Measurements from ENCODE around the gene ANTXRL.

Gene ANTXRL

DNA sequence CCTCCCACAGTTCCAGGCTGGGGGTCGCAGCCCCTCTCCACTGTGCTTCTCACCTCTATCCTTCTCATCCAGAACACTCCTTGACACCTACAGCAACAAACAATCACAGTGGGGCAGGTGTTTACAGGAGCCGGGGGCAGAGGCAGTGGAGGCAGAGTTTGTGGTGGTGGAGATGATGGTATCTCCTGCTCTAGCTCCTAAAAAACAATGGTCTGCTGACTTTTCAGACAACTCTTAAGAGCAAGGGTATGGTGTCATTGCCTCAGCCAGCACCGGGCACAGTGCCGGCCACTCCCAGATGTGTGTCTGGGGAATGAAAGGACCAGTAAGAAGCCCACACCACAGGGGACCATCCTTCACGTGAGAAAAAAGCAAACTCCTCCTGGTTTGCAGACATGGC lies 36.3 kb upstream of the ANTXRL start:
- Histone ChIP-seq H3K27me3 (ENCODE audit: insufficient read depth, poor library complexity, severe bottlenecking) (no peaks in the 10 kb centered on the region), H3K27ac (replicated peaks) (no peak overlapping the region), H3K4me3 (replicated peaks; ENCODE audit: insufficient read depth, low read length) (no peak overlapping the region)
- no peak for DNase-seq (ENCODE audit: low read depth in 1 of 2, low spot score in 1 of 2)
- no peak for TF ChIP-seq POLR2AphosphoS5 (IDR thresholded peaks at IDR 0.05; ENCODE audit: low read depth)

DNA sequence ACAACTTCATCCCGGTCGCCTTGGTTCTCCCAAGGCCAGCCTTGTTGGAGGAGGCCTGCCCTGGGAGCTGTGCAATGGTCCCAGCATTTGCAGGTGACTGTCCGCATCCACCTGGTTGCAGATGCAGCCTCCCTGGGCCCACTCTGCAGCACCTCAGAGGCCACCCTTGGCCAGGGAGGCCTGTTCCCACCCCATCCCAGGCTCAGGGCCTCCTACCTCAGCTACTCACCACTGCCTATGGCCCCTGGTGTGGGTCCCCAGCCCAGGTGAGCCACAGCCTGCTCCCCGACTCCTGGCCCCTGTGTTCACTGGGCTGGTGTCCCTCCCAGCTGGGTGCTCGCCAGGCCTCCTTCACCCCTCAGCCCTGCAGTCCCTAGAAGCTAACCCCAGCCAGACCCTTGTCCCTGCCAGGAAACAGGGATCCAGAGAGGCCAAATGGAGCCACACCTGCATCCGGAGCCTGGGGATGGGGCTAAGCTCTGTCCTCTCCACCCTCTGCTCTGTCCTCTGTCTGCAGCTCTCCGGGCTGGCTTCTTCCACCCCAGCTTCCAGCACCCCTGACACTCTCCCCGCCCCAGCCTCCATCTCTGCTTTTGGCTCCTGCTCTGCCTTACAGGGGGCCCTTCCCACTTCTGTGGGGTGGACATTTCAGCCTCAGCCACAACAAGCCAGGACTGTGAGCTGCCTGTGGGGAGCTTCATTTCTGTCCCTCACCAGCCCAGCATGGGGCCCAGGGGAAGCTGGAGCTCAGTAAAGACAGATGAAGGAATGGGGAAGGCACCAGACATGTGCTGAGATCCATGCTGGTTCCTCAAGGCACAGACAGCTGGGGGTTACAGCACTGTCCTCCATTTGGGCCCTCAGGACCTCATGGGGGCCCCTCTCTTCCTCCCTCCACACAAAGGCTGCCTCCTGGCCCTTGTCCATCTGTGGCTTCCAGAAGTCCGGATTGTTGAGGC lies 35.6 kb upstream of the ANTXRL start:
- Histone ChIP-seq H3K27me3 (ENCODE audit: insufficient read depth, poor library complexity, severe bottlenecking) (no peaks in the 10 kb centered on the region), H3K4me3 (replicated peaks; ENCODE audit: insufficient read depth, low read length) (no peak overlapping the region), H3K27ac (replicated peaks) (no peak overlapping the region)
- no peak for TF ChIP-seq GABPA (IDR thresholded peaks at IDR 0.05; ENCODE audit: low read depth)
- TF ChIP-seq SPI1 (IDR thresholded peaks at IDR 0.05; ENCODE audit: borderline replicate concordance, low read depth), result no peak
- TF ChIP-seq, protein P1, sequence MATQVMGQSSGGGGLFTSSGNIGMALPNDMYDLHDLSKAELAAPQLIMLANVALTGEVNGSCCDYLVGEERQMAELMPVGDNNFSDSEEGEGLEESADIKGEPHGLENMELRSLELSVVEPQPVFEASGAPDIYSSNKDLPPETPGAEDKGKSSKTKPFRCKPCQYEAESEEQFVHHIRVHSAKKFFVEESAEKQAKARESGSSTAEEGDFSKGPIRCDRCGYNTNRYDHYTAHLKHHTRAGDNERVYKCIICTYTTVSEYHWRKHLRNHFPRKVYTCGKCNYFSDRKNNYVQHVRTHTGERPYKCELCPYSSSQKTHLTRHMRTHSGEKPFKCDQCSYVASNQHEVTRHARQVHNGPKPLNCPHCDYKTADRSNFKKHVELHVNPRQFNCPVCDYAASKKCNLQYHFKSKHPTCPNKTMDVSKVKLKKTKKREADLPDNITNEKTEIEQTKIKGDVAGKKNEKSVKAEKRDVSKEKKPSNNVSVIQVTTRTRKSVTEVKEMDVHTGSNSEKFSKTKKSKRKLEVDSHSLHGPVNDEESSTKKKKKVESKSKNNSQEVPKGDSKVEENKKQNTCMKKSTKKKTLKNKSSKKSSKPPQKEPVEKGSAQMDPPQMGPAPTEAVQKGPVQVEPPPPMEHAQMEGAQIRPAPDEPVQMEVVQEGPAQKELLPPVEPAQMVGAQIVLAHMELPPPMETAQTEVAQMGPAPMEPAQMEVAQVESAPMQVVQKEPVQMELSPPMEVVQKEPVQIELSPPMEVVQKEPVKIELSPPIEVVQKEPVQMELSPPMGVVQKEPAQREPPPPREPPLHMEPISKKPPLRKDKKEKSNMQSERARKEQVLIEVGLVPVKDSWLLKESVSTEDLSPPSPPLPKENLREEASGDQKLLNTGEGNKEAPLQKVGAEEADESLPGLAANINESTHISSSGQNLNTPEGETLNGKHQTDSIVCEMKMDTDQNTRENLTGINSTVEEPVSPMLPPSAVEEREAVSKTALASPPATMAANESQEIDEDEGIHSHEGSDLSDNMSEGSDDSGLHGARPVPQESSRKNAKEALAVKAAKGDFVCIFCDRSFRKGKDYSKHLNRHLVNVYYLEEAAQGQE (IDR thresholded peaks at IDR 0.05; ENCODE audit: insufficient replicate concordance, low read depth), result no peak
- TF ChIP-seq POLR2AphosphoS5 (IDR thresholded peaks at IDR 0.05; ENCODE audit: low read depth), result no peak
- TF ChIP-seq, protein P2, sequence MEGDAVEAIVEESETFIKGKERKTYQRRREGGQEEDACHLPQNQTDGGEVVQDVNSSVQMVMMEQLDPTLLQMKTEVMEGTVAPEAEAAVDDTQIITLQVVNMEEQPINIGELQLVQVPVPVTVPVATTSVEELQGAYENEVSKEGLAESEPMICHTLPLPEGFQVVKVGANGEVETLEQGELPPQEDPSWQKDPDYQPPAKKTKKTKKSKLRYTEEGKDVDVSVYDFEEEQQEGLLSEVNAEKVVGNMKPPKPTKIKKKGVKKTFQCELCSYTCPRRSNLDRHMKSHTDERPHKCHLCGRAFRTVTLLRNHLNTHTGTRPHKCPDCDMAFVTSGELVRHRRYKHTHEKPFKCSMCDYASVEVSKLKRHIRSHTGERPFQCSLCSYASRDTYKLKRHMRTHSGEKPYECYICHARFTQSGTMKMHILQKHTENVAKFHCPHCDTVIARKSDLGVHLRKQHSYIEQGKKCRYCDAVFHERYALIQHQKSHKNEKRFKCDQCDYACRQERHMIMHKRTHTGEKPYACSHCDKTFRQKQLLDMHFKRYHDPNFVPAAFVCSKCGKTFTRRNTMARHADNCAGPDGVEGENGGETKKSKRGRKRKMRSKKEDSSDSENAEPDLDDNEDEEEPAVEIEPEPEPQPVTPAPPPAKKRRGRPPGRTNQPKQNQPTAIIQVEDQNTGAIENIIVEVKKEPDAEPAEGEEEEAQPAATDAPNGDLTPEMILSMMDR (IDR thresholded peaks at IDR 0.05; ENCODE audit: insufficient read depth, low read length), result no peak
- DNase-seq (ENCODE audit: low read depth in 1 of 2, low spot score in 1 of 2), result no peak

DNA sequence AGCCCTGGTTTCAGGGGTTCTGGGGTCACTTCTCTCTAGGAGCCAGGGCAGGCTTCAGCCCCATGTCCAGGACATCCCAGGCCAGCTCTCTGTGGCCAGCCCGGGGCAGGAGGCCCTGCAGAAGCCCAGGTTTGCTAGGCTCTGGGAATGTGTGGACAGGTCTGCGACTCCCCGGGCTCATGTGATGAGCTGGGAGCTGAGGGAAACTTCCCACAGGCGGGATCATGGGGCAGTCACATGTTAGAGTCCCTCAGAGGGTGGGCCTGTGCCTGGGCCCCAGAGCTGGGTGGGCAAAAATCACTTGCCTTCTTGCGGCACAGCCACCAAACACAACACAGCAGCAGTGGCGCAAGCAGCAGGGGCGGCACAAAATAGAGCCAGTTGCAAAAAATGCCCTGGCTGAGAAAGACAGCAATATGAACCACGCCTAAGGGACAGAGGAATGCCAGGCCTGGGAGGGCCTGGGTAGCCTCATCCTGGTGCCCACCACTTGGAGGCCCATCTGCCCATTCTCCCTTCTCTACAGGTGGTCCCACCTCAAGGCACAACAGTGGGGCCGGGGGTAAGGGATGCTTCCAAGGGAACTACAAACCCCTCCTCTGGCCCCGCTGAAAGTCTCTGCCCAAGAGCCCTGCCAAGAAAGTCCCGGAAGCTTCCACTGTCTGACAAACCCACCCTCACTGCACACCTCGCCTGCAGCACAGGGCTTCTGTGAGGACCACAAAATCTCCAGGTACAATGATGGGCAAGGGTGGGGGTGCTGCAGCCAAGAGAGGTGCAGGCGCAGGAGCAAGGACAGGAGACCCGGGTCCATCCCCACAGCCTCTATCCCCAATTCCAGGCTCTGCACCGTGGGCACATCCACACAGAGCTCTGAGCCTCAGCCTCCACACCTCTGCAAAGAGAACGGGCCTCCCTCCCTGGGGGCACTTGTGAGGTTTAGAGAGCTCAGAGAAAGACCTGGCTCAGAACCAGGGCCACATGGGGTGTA lies 34.6 kb upstream of the ANTXRL start:
- TF ChIP-seq GABPA (IDR thresholded peaks at IDR 0.05; ENCODE audit: low read depth), result no peak
- TF ChIP-seq SPI1 (IDR thresholded peaks at IDR 0.05; ENCODE audit: borderline replicate concordance, low read depth), result no peak
- TF ChIP-seq, protein P2 (IDR thresholded peaks at IDR 0.05; ENCODE audit: insufficient read depth, low read length), result no peak
- TF ChIP-seq POLR2AphosphoS5 (IDR thresholded peaks at IDR 0.05; ENCODE audit: low read depth), result no peak
- TF ChIP-seq, protein P1 (IDR thresholded peaks at IDR 0.05; ENCODE audit: insufficient replicate concordance, low read depth), result no peak

More for the DNA sequence above, 34.6 kb upstream of the ANTXRL start:
- H3K27me3 ChIP-seq (ENCODE audit: insufficient read depth, poor library complexity, severe bottlenecking), result no peaks in the 10 kb centered on the region
- H3K27ac ChIP-seq (replicated peaks), result no peak overlapping the region
- no peak for DNase-seq (ENCODE audit: low read depth in 1 of 2, low spot score in 1 of 2)
- no peak overlapping the region for H3K4me3 ChIP-seq (replicated peaks; ENCODE audit: insufficient read depth, low read length)

All from HL-60 (cell line).